ENCODE data around the gene EIF4ENIF1. TPM values are rescaled to one million over a fixed set of nuclear protein-coding genes. Genes with fewer than 3 reads are reported as not detected.
A peak's percentile ranks its signal among the peaks of the same experiment; 100 is the strongest.

The EIF4ENIF1 gene
- total and polyA plus RNA-seq, 2 experiments from 2014 or later, result 18.0 to 26.5 TPM

DNA sequence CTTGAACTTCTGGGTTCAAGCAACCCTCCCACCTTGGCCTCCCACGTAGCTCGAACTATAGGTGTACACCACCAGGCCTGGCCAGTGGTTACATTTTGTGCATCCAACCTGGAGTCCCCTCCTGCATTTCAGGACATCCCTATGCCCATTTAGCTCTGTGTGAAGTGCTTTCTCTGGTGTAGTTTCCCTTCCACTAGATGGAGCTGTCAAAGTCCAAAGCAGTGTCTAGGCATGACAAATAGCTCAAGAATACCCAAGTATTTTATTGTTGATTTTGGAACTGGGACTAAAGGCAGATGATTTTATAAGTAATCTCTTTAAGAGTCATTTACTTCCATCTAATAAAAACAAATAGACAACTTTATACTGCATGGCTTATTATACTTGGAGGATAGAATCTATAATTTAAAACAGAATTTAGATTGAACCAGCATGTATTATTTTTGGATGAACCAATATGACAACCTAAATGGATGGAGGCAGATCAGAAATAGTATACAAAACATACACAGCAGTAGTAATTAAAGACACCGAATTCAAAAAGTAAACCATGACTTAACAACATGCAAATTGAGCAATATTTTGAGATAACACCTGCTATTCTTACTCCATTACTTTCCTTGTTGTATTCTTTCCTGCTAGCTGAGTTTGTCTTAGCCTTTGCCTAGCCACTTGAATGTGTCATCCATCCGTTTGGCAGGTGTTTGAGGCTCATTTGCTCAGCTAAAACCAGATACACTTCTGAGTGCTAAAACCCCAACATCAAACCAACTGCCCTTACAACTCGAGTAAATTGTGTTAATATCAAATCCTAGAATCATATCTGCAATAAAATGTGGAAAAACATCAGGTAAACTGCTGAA, 37.7 kb downstream of the EIF4ENIF1 start:
- peaks cover 40% of the 10 kb centered on the region for H3K4me1 ChIP-seq (ENCODE audit: low read depth)
- H3K27ac ChIP-seq, result peak overlapping the region; percentile 63
- H3K4me3 ChIP-seq, result no peak overlapping the region
- no peaks in the 10 kb centered on the region for H3K9me3 ChIP-seq (ENCODE audit: low read depth)
- H3K27me3 ChIP-seq, result no peaks in the 10 kb centered on the region
- H3K36me3 ChIP-seq, result peaks cover 24% of the 10 kb centered on the region
- peak; percentile 54 to 69 for DNase-seq (ENCODE audit: low read depth in 1 of 2, low spot score in 1 of 2)
- peak; percentile 71 for TF ChIP-seq CTCF (IDR thresholded peaks at IDR 0.05; ENCODE audit: low read depth, low read length)

DNA sequence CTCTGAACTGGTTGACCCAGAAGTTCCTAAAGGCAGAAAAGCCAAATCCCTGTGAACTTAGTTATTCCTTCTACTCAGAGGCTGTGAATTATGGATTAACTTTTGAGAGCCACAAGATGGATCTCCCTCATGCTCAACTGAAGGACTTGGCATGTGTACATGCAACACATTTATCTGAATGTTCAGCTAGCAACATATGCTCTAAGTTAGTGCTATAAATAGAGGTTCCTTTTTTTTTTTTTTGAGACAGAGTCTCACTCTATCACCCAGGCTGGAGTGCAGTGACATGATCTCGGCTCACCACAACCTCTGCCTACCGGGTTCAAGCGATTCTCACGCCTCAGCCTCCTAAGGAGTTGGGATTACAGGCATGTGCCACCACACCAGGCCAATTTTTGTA, 40.1 kb downstream of the EIF4ENIF1 start:
- Histone ChIP-seq H3K27me3 (no peaks in the 10 kb centered on the region), H3K4me1 (ENCODE audit: low read depth) (peaks cover 64% of the 10 kb centered on the region), H3K36me3 (peaks cover 11% of the 10 kb centered on the region), H3K9me3 (ENCODE audit: low read depth) (no peaks in the 10 kb centered on the region), H3K4me3 (no peak overlapping the region), H3K27ac (peak overlapping the region; percentile 89)
- peak in 1 of 2 donors; percentile 27 for DNase-seq (ENCODE audit: low read depth in 1 of 2, low spot score in 1 of 2)
- TF ChIP-seq CTCF (IDR thresholded peaks at IDR 0.05; ENCODE audit: low read depth, low read length), result no peak

DNA sequence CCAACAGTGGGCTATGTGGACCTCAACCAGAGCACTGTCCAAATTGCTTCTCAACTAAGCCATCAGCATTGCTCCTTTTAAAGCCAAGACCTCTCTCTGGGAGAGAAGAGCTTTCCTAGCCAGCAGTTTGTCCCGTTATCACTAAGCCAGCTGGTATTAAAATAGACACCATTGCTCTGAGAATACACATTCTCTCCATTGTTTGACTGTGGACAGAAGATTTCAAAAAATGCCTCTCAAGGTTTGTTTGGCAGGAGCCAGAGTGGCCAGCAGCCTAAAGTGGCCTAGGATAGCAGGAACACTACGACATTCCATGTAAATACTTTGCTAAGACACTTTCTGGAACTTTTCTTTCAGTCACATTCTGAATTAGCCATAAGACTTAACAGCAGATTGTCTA, 41.3 kb downstream of the EIF4ENIF1 start:
- H3K27ac ChIP-seq, result peak overlapping the region; percentile 89
- no peak for TF ChIP-seq CTCF (IDR thresholded peaks at IDR 0.05; ENCODE audit: low read depth, low read length)
- peaks cover 65% of the 10 kb centered on the region for H3K4me1 ChIP-seq (ENCODE audit: low read depth)
- peak in 1 of 2 donors; percentile 64 for DNase-seq (ENCODE audit: low read depth in 1 of 2, low spot score in 1 of 2)
- no peak overlapping the region for H3K4me3 ChIP-seq
- peaks cover 6% of the 10 kb centered on the region for H3K36me3 ChIP-seq
- no peaks in the 10 kb centered on the region for H3K27me3 ChIP-seq
- no peaks in the 10 kb centered on the region for H3K9me3 ChIP-seq (ENCODE audit: low read depth)

- peaks cover 14% of the 10 kb centered on the region for H3K36me3 ChIP-seq
- H3K4me1 ChIP-seq (ENCODE audit: low read depth), result peaks cover 61% of the 10 kb centered on the region
- TF ChIP-seq CTCF (IDR thresholded peaks at IDR 0.05; ENCODE audit: low read depth, low read length), result no peak
Measured at GRCh38 chr22:31447337-31447736, 42.3 kb downstream of the EIF4ENIF1 start.

DNA sequence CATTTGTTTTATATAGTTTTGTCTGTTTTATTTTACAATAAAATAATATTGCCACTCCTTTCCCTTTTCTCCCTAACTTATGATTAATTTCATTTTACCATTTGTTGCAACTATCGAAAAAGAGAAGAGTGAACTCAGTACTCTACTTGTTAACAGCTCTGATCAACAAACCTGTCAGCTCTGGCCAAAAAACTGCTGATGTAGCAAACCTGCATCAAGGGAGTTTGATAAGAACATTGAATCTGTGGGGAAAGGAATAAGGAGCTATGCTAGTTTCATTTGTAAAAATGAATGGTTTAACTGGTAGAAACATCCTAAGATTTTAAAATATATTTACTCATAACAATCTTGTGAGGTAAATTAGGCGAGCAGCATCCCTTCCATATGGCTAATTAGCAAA, 42.9 kb downstream of the EIF4ENIF1 start:
- Histone ChIP-seq H3K36me3 (peaks cover 19% of the 10 kb centered on the region), H3K27ac (peak overlapping the region; percentile 89), H3K4me3 (no peak overlapping the region), H3K9me3 (ENCODE audit: low read depth) (no peaks in the 10 kb centered on the region), H3K27me3 (no peaks in the 10 kb centered on the region), H3K4me1 (ENCODE audit: low read depth) (peaks cover 56% of the 10 kb centered on the region)
- no peak for TF ChIP-seq CTCF (IDR thresholded peaks at IDR 0.05; ENCODE audit: low read depth, low read length)
- DNase-seq (ENCODE audit: low read depth in 1 of 2, low spot score in 1 of 2), result no peak

More at GRCh38 chr22:31447337-31447736, 42.3 kb downstream of the EIF4ENIF1 start:
- Histone ChIP-seq H3K27me3 (no peaks in the 10 kb centered on the region), H3K9me3 (ENCODE audit: low read depth) (no peaks in the 10 kb centered on the region), H3K27ac (peak overlapping the region; percentile 89), H3K4me3 (no peak overlapping the region)
- DNase-seq (ENCODE audit: low read depth in 1 of 2, low spot score in 1 of 2), result no peak
